ENCODE measurements around the gene PSMB2. TPM values are rescaled to one million over a fixed set of nuclear protein-coding genes. Genes with fewer than 3 reads are reported as not detected.

The PSMB2 gene
- total RNA-seq, 4 donors from 2014 or later, result 40.4 to 48.6 (median 41.5) TPM

GRCh38 chr1:35576061-35576765 lies 65.1 kb downstream of the PSMB2 start:
- DNase-seq (ENCODE audit: low spot score in 2 of 2), result no peak
- TF ChIP-seq CTCF (IDR thresholded peaks at IDR 0.05) (no peak), POLR2A (IDR thresholded peaks at IDR 0.05) (no peak)
- 74 to 82% methylated on average over 10 of the region's 10 CpGs for WGBS, 2 donors
- intact Hi-C loops (cut with DNase I; ENCODE audit: low total_unique reads), result no loop called here
- H3K4me3 ChIP-seq (ENCODE audit: low read depth, poor library complexity, severe bottlenecking), result no peak overlapping the region

DNA sequence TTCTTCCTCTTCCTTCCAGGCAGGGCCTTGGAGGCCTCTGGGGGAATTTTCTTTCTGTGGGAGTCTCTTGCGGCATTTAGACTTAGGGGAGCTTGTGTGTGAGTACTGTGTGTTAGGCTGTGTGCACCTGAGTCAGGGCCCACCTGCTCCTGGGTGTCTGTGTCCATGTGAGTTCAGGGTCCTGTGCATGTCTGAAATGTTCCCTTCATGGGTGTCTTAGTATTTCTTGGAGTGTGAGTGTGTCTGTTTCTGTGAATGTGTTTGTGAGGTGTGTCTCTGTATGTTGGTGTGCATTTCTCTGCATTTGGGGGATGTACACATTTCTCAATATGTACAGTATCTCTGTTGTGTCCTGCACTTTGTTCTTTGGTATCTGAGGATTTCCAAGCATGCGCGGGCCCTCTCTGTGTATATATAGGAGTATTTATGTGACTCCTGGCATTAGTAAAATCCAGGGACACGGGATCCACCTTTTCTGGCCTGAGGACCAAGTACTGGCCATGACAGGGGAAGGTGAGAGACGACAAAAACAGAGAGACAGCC lies 65.8 kb downstream of the PSMB2 start:
- no peak for DNase-seq (ENCODE audit: low spot score in 2 of 2)
- no peak overlapping the region for H3K4me3 ChIP-seq (ENCODE audit: low read depth, poor library complexity, severe bottlenecking)
- intact Hi-C loops (cut with DNase I; ENCODE audit: low total_unique reads), result no loop called here
- TF ChIP-seq POLR2A (IDR thresholded peaks at IDR 0.05) (no peak), CTCF (IDR thresholded peaks at IDR 0.05) (no peak)
- 84 to 86% methylated on average over 5 of the region's 5 CpGs for WGBS, 2 donors

- DNase-seq (ENCODE audit: low spot score in 2 of 2), result peak in 1 of 2 donors; percentile 83
- intact Hi-C loops (cut with DNase I; ENCODE audit: low total_unique reads), result loop anchor here (5.0 kb wide), 1 partner anchor 142 kb away; the partner anchor contains the start of gene C1orf216
- WGBS, 2 donors, result 52 to 64% methylated on average over 29 to 30 of the region's 30 CpGs
- H3K4me3 ChIP-seq (ENCODE audit: low read depth, poor library complexity, severe bottlenecking), result no peak overlapping the region
- TF ChIP-seq CTCF (IDR thresholded peaks at IDR 0.05) (no peak), POLR2A (IDR thresholded peaks at IDR 0.05) (no peak)
These were observed 66.5 kb downstream of the PSMB2 start for GRCh38 chr1:35574655-35575415.

DNA sequence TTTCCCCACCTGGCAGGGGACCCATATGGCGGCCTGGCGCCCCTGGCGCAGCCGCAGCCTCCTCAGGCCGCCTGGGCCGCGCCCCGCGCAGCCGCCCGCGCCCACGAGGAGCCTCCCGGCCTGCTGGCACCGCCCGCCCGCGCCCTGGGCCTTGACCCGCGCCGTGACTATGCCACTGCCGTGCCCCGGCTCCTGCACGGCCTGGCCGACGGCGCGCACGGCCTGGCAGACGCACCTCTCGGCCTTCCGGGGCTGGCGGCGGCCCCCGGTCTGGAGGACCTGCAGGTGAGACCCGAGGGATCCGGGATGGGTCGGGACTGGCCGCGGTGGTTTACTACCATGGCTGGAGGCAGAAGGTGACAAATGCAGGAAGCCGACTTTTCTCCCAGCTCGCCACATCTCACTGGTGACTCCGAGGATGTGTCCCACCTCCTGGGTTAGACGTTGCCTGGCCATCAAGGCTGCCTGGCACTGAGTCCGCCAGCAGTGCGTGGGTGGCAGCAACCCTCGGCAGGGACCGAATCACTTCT lies 67.1 kb downstream of the PSMB2 start:
- 52 to 71% methylated on average over 23 to 39 of the region's 48 CpGs for WGBS, 2 donors
- peak in 1 of 2 donors; percentile 83 for DNase-seq (ENCODE audit: low spot score in 2 of 2)
- intact Hi-C loops (cut with DNase I; ENCODE audit: low total_unique reads), result loop anchor here (5.0 kb wide), 1 partner anchor 143 kb away; the partner anchor contains the start of gene C1orf216
- TF ChIP-seq POLR2A (IDR thresholded peaks at IDR 0.05), result no peak
- TF ChIP-seq CTCF (IDR thresholded peaks at IDR 0.05), result no peak
- no peak overlapping the region for H3K4me3 ChIP-seq (ENCODE audit: low read depth, poor library complexity, severe bottlenecking)

DNA sequence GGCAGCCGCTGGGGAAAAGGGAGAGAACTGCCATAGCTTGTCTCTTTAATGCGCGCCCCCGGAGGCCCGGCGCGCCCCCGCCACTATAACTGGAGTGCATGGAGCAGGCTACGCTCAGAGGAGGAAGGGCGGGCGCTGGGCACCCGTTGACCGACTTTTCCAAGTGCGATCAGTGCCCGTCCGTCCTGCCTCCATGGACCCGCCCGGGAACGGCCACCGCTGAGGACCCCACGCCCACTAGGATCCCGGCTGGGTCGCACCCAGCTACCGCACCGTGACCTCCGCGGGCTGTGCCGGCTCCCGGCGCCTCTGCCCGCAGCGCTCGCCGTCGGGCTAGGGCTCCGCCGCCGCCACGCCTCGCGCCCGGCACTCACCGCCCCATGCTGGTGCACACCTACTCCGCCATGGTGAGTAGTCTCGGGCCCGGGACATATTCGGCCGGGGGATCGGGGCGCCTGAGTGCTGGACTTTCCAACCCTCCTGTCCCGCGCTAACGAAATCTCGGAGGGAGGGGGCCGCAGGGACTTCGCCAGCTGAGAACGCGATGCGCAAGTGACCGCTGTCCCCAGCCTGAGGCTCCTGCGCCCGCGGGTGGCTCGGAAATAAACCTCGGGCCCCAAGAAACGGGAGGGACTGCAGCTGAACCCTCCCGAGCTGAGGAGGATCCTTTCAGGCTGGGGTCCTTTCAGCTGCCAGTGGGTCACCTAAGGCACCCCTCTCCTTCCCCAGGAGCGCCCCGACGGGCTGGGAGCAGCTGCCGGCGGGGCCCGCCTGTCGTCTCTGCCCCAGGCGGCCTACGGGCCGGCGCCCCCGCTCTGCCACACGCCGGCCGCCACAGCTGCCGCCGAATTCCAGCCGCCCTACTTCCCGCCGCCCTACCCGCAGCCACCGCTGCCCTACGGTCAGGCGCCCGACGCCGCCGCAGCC lies 67.9 kb downstream of the PSMB2 start, which contains the start of gene TFAP2E:
Gene TFAP2E, plus strand, starts transcription at position 117 of the 927 bp plus-strand sequence. Its CDS starts 264 bp downstream, at position 381.
- peak in 1 of 2 donors; percentile 89 for DNase-seq (ENCODE audit: low spot score in 2 of 2)
- H3K4me3 ChIP-seq (ENCODE audit: low read depth, poor library complexity, severe bottlenecking), result peak within 1 kb of the TSS; percentile 47
- WGBS, 2 donors, result 24 to 31% methylated on average over 57 to 62 of the region's 95 CpGs
- no peak for TF ChIP-seq POLR2A (IDR thresholded peaks at IDR 0.05)
- TF ChIP-seq CTCF (IDR thresholded peaks at IDR 0.05), result no peak
- intact Hi-C loops (cut with DNase I; ENCODE audit: low total_unique reads), result loop anchor here (5.0 kb wide), 1 partner anchor 144 kb away; the partner anchor contains the start of gene C1orf216
